IMR-90 (cell line): ENCODE results near the gene PXN. TPM values are rescaled to one million over a fixed set of nuclear protein-coding genes. Genes with fewer than 3 reads are reported as not detected.

Source experiments
- ATAC-seq: fragments of 200-7000 bp; cut with Tn5 transposase; 2 replicates; pipeline ENCODE4 v1.9.1; 2020; ENCODE audit warnings: low read depth, mild to moderate bottlenecking, moderate library complexity
- BruUV-seq: library from RNA; stranded (reverse); fragments of 400-500 nt; replicated peaks from 2 replicates; lab custom pipeline; 2021; lab: Mats Ljungman, UMichigan
- CTCF ChIA-PET: fragments of 300-600 bp; formaldehyde crosslinking; extraction: SDS; loops from one replicate; lab custom pipeline; 2021; ENCODE audit warnings: antibody characterized with exemption; lab: Yijun Ruan, JAX
- POLR2A ChIA-PET: fragments of 300-600 bp; sonication (Branson Sonifier 250); formaldehyde crosslinking; loops from one replicate; lab custom pipeline; 2022; ENCODE audit warnings: antibody characterized with exemption; ENCODE audit not compliant: unreplicated experiment; lab: Charles Lee
- DNase-seq: peaks from one replicate; pipeline ENCODE4 v3.0.0; 2013
- H2AFZ ChIP-seq: replicated peaks from 2 replicates; pipeline ENCODE3; 2013; ENCODE audit warnings: low read length, mild to moderate bottlenecking; ENCODE audit not compliant: poor library complexity
- H2AK5ac ChIP-seq: 2 replicates; pipeline ENCODE4 v1.6.1; 2013; ENCODE audit warnings: low read depth, low read length, inconsistent platforms
- H2AK9ac ChIP-seq: replicated peaks from 2 replicates; pipeline ENCODE3; 2013; ENCODE audit warnings: mild to moderate bottlenecking, low read depth, low read length, moderate library complexity; ENCODE audit not compliant: poor library complexity
- H2BK120ac ChIP-seq: 2 replicates; pipeline ENCODE4 v1.6.1; 2013; ENCODE audit warnings: low read depth, low read length, inconsistent platforms
- H2BK15ac ChIP-seq: 3 replicates; pipeline ENCODE4 v1.6.1; 2013; ENCODE audit warnings: low read depth, low read length, inconsistent platforms
- H2BK20ac ChIP-seq: 2 replicates; pipeline ENCODE4 v1.6.1; 2013; ENCODE audit warnings: low read depth, mild to moderate bottlenecking, inconsistent platforms, low read length, moderate library complexity
- H2BK5ac ChIP-seq: 2 replicates; pipeline ENCODE4 v1.6.1; 2013; ENCODE audit warnings: mild to moderate bottlenecking, low read depth, low read length, inconsistent platforms; ENCODE audit not compliant: poor library complexity, severe bottlenecking
- H3K14ac ChIP-seq: replicated peaks from 2 replicates; pipeline ENCODE4 v1.6.1; 2013; ENCODE audit warnings: low read depth, low read length, inconsistent platforms
- H3K18ac ChIP-seq: 2 replicates; pipeline ENCODE4 v1.6.1; 2013; ENCODE audit warnings: low read depth, low read length, control low read depth
- H3K23ac ChIP-seq: 2 replicates; pipeline ENCODE4 v1.6.1; 2013; ENCODE audit warnings: low read depth, low read length, inconsistent platforms
- H3K27ac ChIP-seq: 2 replicates; pipeline ENCODE4 v1.5.1; 2013; ENCODE audit warnings: mild to moderate bottlenecking, control low read depth, low read length; ENCODE audit not compliant: insufficient read depth
- H3K27me3 ChIP-seq: 2 replicates; pipeline ENCODE4 v1.6.1; 2013; ENCODE audit warnings: low read length; ENCODE audit not compliant: control insufficient read depth, insufficient read depth
- H3K36me3 ChIP-seq: 2 replicates; pipeline ENCODE4 v1.6.1; 2013; ENCODE audit warnings: low read length, mixed read lengths; ENCODE audit not compliant: control insufficient read depth, insufficient read depth
- H3K4ac ChIP-seq: 2 replicates; pipeline ENCODE4 v1.6.1; 2013; ENCODE audit warnings: low read depth, low read length, inconsistent platforms
- H3K4me1 ChIP-seq: 2 replicates; pipeline ENCODE4 v1.6.1; 2013; ENCODE audit warnings: low read length, mixed read lengths; ENCODE audit not compliant: control insufficient read depth, insufficient read depth
- H3K4me2 ChIP-seq: 2 replicates; pipeline ENCODE4 v1.6.1; 2013; ENCODE audit warnings: low read depth, mild to moderate bottlenecking, control low read depth, low read length, moderate library complexity
- H3K4me3 ChIP-seq: 2 replicates; pipeline ENCODE4 v1.5.1; 2013; ENCODE audit warnings: low read depth, mild to moderate bottlenecking, control low read depth, low read length, moderate library complexity; ENCODE audit not compliant: insufficient read depth
- H3K56ac ChIP-seq: 2 replicates; pipeline ENCODE4 v1.6.1; 2013; ENCODE audit warnings: low read length, inconsistent platforms; ENCODE audit not compliant: insufficient read depth; ENCODE audit errors: extremely low read depth
- H3K79me1 ChIP-seq, 2 experiments: 2 replicates each; pipeline ENCODE4 v1.6.1; 2013; ENCODE audit warnings: low read length in 2 of 2, inconsistent platforms in 1 of 2, low read depth in 1 of 2
- H3K9ac ChIP-seq: 2 replicates; pipeline ENCODE4 v1.6.1; 2013; ENCODE audit warnings: low read depth, low read length, control low read depth
- H3K9me1 ChIP-seq: 2 replicates; pipeline ENCODE4 v1.6.1; 2013; ENCODE audit warnings: low read length, inconsistent platforms; ENCODE audit not compliant: insufficient read depth
- H3K9me3 ChIP-seq: 2 replicates; pipeline ENCODE4 v1.6.1; 2013; ENCODE audit warnings: low read length; ENCODE audit not compliant: control insufficient read depth, insufficient read depth
- H4K20me1 ChIP-seq: 2 replicates; pipeline ENCODE4 v1.6.1; 2013; ENCODE audit warnings: low read length, inconsistent platforms; ENCODE audit not compliant: insufficient read depth
- H4K5ac ChIP-seq: 2 replicates; pipeline ENCODE4 v1.6.1; 2013; ENCODE audit warnings: mild to moderate bottlenecking, low read depth, low read length, control low read depth
- H4K8ac ChIP-seq, 2 experiments: 2 replicates each; pipeline ENCODE4 v1.6.1; 2013; ENCODE audit warnings: low read depth in 2 of 2, low read length in 2 of 2, control low read depth in 1 of 2, inconsistent platforms in 1 of 2
- H4K91ac ChIP-seq: 2 replicates; pipeline ENCODE4 v1.6.1; 2013; ENCODE audit warnings: low read depth, low read length, inconsistent platforms; ENCODE audit not compliant: insufficient read depth
- SMC3 ChIP-seq: fragments of 150-350 bp; IDR thresholded peaks from 2 replicates; pipeline ENCODE4 v1.6.1; 2016; ENCODE audit warnings: low read depth, mild to moderate bottlenecking, antibody characterized with exemption, low read length, moderate library complexity
- WGBS, 2 experiments: methylation state at CpG; one replicate each; pipeline versions ENCODE4 v1.1.5 to v1.1.7; 2013; ENCODE audit warnings: missing lambda C conversion rate in 2 of 2; ENCODE audit not compliant: insufficient read length in 1 of 2; ENCODE audit errors: extremely low coverage in 2 of 2; 5-methylcytosine and 5-hydroxymethylcytosine counted together
- dilution Hi-C: fragments of 300-500 bp; cut with HindIII; formaldehyde crosslinking; loops from one replicate; pipeline ENCODE4 v1.14.3; 2018; ENCODE audit warnings: low sequenced_read_pairs; ENCODE audit not compliant: unreplicated experiment
- in situ Hi-C: fragments of 300-500 bp; cut with MboI; formaldehyde crosslinking; loops from 3 replicates; pipeline ENCODE4 v1.14.3; 2019; ENCODE audit warnings: low sequenced_read_pairs, inconsistent platforms, mixed read lengths
- intact Hi-C: fragments of 100-400 bp; cut with micrococcal nuclease; formaldehyde crosslinking; loops from 2 replicates; pipeline ENCODE4 v1.10.0; 2022
- polyA plus RNA-seq, 3 experiments: library from polyadenylated mRNA; depleted of rRNA; stranded (reverse); fragments of >200 nt; gene quantifications; 2 replicates each; pipeline ENCODE4 v1.2.3, GENCODE V29; 2012; ENCODE audit warnings: low replicate concordance in 1 of 3
- total RNA-seq: library from RNA; depleted of rRNA; stranded (reverse); fragments of >200 nt; gene quantifications from 2 replicates; pipeline ENCODE4 v1.2.3, GENCODE V29; 2012

PXN gene
- total and polyA plus RNA-seq, 2 of the 4 experiments (the other 2 are of a cell fraction), result 46.6 to 134 TPM

DNA sequence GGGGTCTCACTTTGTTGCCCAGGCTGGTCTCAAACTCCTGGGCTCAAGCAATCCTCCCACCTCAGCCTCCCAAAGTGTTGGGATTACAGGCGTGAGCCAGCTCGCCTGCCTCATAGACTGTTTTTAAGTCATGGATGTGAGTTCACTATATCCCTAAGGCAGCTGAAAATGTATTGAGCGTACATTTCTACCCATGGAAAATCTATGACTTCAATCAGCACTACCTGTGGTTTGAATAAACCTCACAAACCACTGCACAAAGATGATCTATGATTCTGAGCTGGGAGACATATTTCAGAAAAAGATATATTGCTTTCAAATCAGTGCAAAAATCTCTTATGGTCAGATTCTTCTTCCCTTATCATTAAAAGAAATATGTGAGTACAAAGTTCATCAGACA lies 93.5 kb downstream of the PXN start:
- H2AFZ ChIP-seq, result no peak overlapping the region
- BruUV-seq, result no TSS peak
- CTCF ChIA-PET, result no interaction called here
- POLR2A ChIA-PET, result no interaction called here
- no CpG with 5 or more reads among the region's 3 CpGs for WGBS, 2 experiments
- dilution Hi-C loops (no loop called here), intact Hi-C loops (no loop called here), in situ Hi-C loops (no loop called here)
- H3K9me1 ChIP-seq, result no peaks in the 10 kb centered on the region
- no peak overlapping the region for H3K4me3 ChIP-seq
- H3K27me3 ChIP-seq, result no peaks in the 10 kb centered on the region
- no peak overlapping the region for H2AK5ac ChIP-seq
- DNase-seq, result no peak
- no peaks in the 10 kb centered on the region for H3K9me3 ChIP-seq
- peaks cover 66% of the 10 kb centered on the region for H3K36me3 ChIP-seq
- ATAC-seq, result no peak
- H3K18ac ChIP-seq, result no peak overlapping the region
- no peak overlapping the region for H4K91ac ChIP-seq
- no peak overlapping the region for H4K5ac ChIP-seq
- H3K79me1 ChIP-seq, result peaks cover 15% of the 10 kb centered on the region in 2 experiments; a peak in 3 of 4 replicates
- TF ChIP-seq SMC3, result no peak
- no peak overlapping the region for H3K14ac ChIP-seq
- H3K4ac ChIP-seq, result no peak overlapping the region
- H3K4me1 ChIP-seq, result no peaks in the 10 kb centered on the region
- H3K27ac ChIP-seq, result no peak overlapping the region
- no peak overlapping the region for H2BK5ac ChIP-seq
- H4K8ac ChIP-seq, result no peak overlapping the region
- H4K20me1 ChIP-seq, result peaks cover 2% of the 10 kb centered on the region; the same call in 1 of the 2 replicates
- H2BK20ac ChIP-seq, result no peak overlapping the region
- H3K9ac ChIP-seq, result no peak overlapping the region
- H2BK120ac ChIP-seq, result no peak overlapping the region
- no peak overlapping the region for H3K23ac ChIP-seq
- H3K4me2 ChIP-seq, result no peak overlapping the region
- H3K56ac ChIP-seq, result no peak overlapping the region
- H2BK15ac ChIP-seq, result no peak overlapping the region
- no peak overlapping the region for H2AK9ac ChIP-seq
